GM12865 (cell line): ENCODE data around the gene H2BK1.

Experiments used
- DNase-seq: peaks from one replicate; pipeline ENCODE4 v3.0.0; 2010; ENCODE audit warnings: low read depth
- H3K4me3 ChIP-seq: 2 replicates; pipeline ENCODE4 v1.5.1; 2011; ENCODE audit warnings: mild to moderate bottlenecking, low read depth, low read length, control low read depth
- CTCF ChIP-seq: IDR thresholded peaks from 2 replicates; pipeline ENCODE4 v1.5.1; 2011; ENCODE audit warnings: low read length, control low read depth, low read depth, inconsistent platforms; ENCODE audit not compliant: insufficient read depth; ENCODE audit errors: missing control alignments

H2BK1 gene

GRCh38 chr7:151244841-151245346 lies 34.6 kb upstream of the H2BK1 start:
- no peak overlapping the region for H3K4me3 ChIP-seq
- TF ChIP-seq CTCF = no peak
- no peak for DNase-seq

DNA sequence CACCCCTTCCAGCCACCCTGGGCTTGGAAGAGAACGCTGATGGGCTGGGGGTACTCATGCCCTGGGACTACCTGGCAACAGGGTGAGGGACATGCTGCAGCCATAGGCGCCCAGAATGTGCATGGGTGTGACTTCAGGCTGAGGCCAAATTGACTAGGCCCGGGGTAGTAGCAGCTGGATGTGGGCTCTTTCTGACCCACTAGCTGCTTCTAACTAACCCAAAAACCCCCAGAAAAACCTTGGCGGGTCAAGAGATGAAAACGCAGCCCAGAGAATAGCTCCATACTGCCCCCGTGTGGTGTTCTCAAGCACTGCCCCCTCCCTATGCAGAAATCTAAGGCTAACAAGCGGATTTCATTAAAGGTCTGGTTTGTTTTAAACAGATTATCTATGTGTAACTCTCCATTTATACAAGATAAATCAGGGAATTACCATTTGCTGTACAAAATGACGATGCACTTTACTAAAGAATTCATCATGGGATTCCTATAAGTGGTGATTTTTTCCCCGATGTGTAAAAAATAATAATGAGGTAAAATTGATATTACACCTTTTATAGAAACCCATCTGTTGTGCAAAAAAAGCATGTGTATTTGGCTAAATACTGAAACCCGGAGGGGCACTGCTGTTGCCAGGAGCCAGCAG lies 34.0 kb upstream of the H2BK1 start:
- peak; percentile 70 for DNase-seq
- peak; percentile 83 for TF ChIP-seq CTCF
- H3K4me3 ChIP-seq = no peak overlapping the region

DNA sequence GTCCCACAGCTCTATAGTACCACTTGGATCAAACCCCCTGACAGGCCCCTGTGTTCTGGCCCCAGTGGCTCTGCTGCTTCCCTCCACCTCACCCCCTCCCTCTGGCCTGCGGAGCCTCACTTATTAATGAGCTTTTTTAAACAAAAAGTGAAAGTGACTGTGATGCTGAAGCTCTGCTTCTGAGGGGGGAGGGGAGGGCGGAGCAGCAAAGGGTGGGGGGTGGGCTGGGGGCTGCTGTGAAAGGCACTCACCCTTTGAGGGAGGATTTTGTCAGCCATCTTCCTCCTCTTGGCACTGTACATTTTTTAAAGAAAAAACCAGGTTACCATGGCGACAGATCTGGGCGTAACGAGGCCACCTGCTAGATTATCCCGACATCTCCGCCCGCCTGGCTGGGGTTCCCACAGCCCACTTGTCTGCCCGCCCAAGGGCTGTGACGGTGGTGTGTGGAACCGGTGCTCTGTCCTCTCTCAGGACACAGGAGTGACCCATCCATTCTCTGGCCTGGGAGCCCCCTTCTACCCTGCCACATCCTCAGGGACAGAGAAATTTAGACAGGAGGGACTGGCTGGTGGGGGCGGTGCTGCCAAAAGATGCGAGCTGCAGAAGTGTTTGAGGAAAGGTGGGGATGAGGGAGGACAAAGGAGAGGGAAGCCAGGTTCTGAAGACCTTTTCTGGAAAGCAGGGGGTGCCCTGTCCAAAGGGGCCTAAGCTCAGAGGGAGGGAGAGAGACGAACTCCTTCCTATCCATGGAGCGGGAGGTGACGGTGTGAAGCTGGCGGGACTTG lies 33.3 kb upstream of the H2BK1 start:
- DNase-seq = peak; percentile 21

DNA sequence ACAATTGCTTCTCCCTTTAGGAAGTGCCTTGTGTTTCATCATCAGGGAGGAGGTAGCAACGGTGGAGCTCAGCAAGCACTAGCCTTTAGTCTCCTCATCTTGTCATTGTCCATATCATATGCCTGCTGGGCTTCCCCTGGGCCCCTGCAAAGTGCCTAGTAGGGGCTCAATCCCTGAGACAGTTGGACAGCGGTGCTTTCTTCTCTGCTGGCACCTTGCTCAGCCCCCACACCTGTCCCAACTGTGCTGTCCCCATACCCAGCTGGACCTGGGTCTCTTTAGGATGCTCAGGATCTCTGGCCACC lies 32.7 kb upstream of the H2BK1 start:
- no peak for TF ChIP-seq CTCF
- H3K4me3 ChIP-seq = no peak overlapping the region
- no peak for DNase-seq

More for the DNA sequence above, 33.3 kb upstream of the H2BK1 start:
- no peak overlapping the region for H3K4me3 ChIP-seq
- no peak for TF ChIP-seq CTCF

DNA sequence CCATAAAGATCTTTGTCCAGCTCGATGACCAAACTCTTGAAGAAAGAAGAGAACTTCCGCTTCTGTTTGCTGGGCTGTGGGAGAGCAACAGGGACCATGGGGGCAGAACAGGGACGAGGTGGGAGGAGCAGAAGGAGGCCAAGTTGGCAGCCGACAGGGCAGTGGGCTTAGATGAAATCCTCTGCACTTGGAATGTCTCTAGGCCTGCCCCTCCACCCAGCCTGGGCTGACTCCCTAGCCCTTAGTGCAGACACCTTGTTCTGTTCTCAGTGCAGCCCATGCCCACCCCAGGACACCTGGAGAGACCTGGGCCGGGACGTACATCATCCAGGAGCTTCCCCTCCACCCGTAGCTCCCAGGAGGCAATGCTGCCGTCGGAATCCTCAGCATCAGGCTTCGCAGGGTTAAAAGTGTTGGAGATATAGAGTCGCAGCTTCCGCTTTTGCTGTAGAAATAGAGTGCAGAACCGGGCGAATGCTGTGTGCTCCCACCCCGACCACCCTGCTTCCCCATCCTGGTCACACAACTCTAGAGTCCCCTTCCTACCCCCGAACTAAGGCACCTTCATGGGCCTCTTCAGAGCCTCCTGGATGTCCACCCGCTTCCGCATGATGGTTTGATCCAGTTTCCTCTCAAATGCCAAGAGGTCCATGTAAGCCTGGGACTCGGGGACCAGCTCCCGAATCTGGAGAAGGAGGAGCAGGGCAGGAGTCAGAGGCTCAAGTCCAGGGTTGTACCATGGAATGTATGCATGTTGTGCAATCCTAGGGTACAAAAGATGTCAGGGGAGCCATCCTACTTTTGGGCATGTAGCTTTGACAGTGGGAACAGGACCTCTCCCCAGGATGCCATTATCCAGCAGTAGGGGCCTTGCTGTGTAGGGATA lies 32.1 kb upstream of the H2BK1 start:
- no peak overlapping the region for H3K4me3 ChIP-seq
- DNase-seq = no peak
- TF ChIP-seq CTCF = no peak

DNA sequence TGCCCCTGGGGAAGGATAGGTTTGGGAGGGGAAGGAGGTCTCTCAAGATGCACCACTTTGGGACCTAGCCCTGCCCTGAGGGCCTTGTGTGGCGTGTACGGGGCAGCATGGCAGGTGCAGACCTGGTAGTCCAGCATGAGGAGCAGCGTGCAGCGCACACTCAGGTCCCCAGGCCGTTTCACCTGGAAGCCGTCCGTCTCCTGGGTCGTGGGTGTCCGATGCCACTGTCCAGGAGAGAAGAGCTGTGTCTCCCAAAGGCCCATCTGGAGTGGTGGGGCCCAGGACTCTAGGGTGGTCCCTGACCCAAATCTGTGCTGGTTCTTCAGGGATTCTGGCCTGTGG lies 31.4 kb upstream of the H2BK1 start:
- no peak for DNase-seq
- no peak overlapping the region for H3K4me3 ChIP-seq
- no peak for TF ChIP-seq CTCF
